ENCODE data around the gene COL13A1. TPM values are rescaled to one million over a fixed set of nuclear protein-coding genes. Genes with fewer than 3 reads are reported as not detected.

Gene COL13A1
- total and polyA plus RNA-seq, 2 of the 8 experiments (the other 6 are each of a cell fraction or from before 2014, with no cell fraction given), result 2.6 to 5.2 TPM

- H3K79me1 ChIP-seq (ENCODE audit: low read depth, low read length), result no peaks in the 10 kb centered on the region
- H3K4me2 ChIP-seq (ENCODE audit: insufficient read depth in 1 of 2, low read depth in 2 of 2, low read length in 2 of 2), result no peak overlapping the region
- no peaks in the 10 kb centered on the region for H3K79me2 ChIP-seq (ENCODE audit: control insufficient read depth in 1 of 2, insufficient read depth in 2 of 2, low read length in 2 of 2)
- H3K4ac ChIP-seq (replicated peaks; ENCODE audit: insufficient read length, low read depth, low read length), result no peak overlapping the region
- H2AFZ ChIP-seq (ENCODE audit: low read length), result no peak overlapping the region
- no peak overlapping the region for H3K56ac ChIP-seq (replicated peaks; ENCODE audit: insufficient read length, low read depth, low read length)
- H3K18ac ChIP-seq (ENCODE audit: extremely low read depth, low read length), result no peak overlapping the region
- H3K36me3 ChIP-seq (ENCODE audit: control insufficient read depth in 2 of 4, insufficient read depth in 4 of 4, low read length in 3 of 4), result no peaks in the 10 kb centered on the region
- H2BK120ac ChIP-seq (replicated peaks; ENCODE audit: low read depth, low read length), result no peak overlapping the region
- 0 out of 7 replicates have a peak, but pooled peaks cover 0 to 2% (median 0%) of the 10 kb centered on the region in 4 experiments for H3K4me1 ChIP-seq (replicated peaks in 1 of 4; ENCODE audit: control insufficient read depth in 3 of 4, insufficient read depth in 4 of 4, low read length in 3 of 4)
- ChIA-PET POLR2A (ENCODE audit: partially characterized antibody) (interaction anchor here (1.4 kb wide), 1 partner anchor 22 kb away, joined by 3 read pairs; no protein-coding TSS in a partner anchor), CTCF (ENCODE audit: partially characterized antibody) (interaction anchor here (1.3 to 7.0 kb wide), 6 partner anchors 7 to 28 kb away, joined by 4 to 78 read pairs (median 12); no protein-coding TSS in a partner anchor)
- H3K23ac ChIP-seq (ENCODE audit: insufficient read length), result no peak overlapping the region
- H3K27me3 ChIP-seq (replicated peaks in 1 of 4; ENCODE audit: control insufficient read depth in 3 of 4, extremely low read depth in 1 of 4, insufficient read depth in 3 of 4, low read length in 3 of 4), result no peaks in the 10 kb centered on the region; a peak in 1 of 7 replicates
- H3K9ac ChIP-seq (replicated peaks in 1 of 4; ENCODE audit: extremely low read depth in 1 of 4, low read depth in 3 of 4, low read length in 3 of 4), result no peak overlapping the region
- H2BK12ac ChIP-seq (ENCODE audit: low read depth, low read length), result no peak overlapping the region
- H4K8ac ChIP-seq (ENCODE audit: extremely low read depth, insufficient read depth, low read length), result no peak overlapping the region
- H3K4me3 ChIP-seq (ENCODE audit: extremely low read depth in 1 of 4, insufficient read depth in 2 of 4, low read depth in 3 of 4, low read length in 4 of 4), result no peak overlapping the region
- FAIRE-seq (no peak), DNase-seq (ENCODE audit: low read depth in 1 of 2, low spot score in 2 of 2) (no peak)
- no peak overlapping the region for H2AK5ac ChIP-seq (ENCODE audit: low read depth, low read length)
- no peaks in the 10 kb centered on the region for H4K20me1 ChIP-seq (replicated peaks in 1 of 2; ENCODE audit: control insufficient read depth in 1 of 2, insufficient read depth in 2 of 2, low read length in 2 of 2)
- no peaks in the 10 kb centered on the region for H3K23me2 ChIP-seq (ENCODE audit: low read depth, low read length)
- H2BK5ac ChIP-seq (ENCODE audit: low read depth, low read length), result no peak overlapping the region
- no peak overlapping the region for H2BK15ac ChIP-seq (ENCODE audit: low read length)
- no peak overlapping the region for H3K14ac ChIP-seq (ENCODE audit: insufficient read length)
- H2BK20ac ChIP-seq (ENCODE audit: low read length), result no peak overlapping the region
- no peak overlapping the region for H4K5ac ChIP-seq (ENCODE audit: insufficient read length, low read depth, low read length)
- H3K9me3 ChIP-seq (ENCODE audit: insufficient read depth in 2 of 2, low read depth in 1 of 2, low read length in 1 of 2), result no peaks in the 10 kb centered on the region; a peak in 1 of 4 replicates
- 87% methylated on average over 7 of the region's 7 CpGs; no CpG with 5 or more reads in 1 of the 2 experiments for WGBS, 2 experiments (ENCODE audit: extremely low coverage in 1 of 2, insufficient coverage in 1 of 2, insufficient read length in 1 of 2, insufficient replicate concordance in 2 of 2, low coverage in 1 of 2, low lambda C conversion rate in 2 of 2, missing lambda C conversion rate in 1 of 2)
- no peak overlapping the region for H3K27ac ChIP-seq (ENCODE audit: low read depth, low read length)
- H4K91ac ChIP-seq (replicated peaks; ENCODE audit: insufficient read length, low read length), result no peak overlapping the region
- TF ChIP-seq JUND (IDR thresholded peaks at IDR 0.05; ENCODE audit: low read length), result no peak
- no peak for TF ChIP-seq RAD21 (IDR thresholded peaks at IDR 0.05 in 1 of 2, conservative IDR thresholded peaks at IDR 0.05 in 1 of 2; ENCODE audit: low read depth in 2 of 2, low read length in 2 of 2)
- TF ChIP-seq SIN3A (conservative IDR thresholded peaks at IDR 0.05 in 1 of 2, IDR thresholded peaks at IDR 0.05 in 1 of 2; ENCODE audit: low read depth in 1 of 2, low read length in 2 of 2), result no peak
- no peak for TF ChIP-seq NANOG (IDR thresholded peaks at IDR 0.05; ENCODE audit: insufficient read depth, low read depth, low read length, poor library complexity, severe bottlenecking)
- no peak for TF ChIP-seq KDM4A (IDR thresholded peaks at IDR 0.05; ENCODE audit: low read depth, low read length, severe bottlenecking)
- TF ChIP-seq, protein P1, sequence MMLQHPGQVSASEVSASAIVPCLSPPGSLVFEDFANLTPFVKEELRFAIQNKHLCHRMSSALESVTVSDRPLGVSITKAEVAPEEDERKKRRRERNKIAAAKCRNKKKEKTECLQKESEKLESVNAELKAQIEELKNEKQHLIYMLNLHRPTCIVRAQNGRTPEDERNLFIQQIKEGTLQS (IDR thresholded peaks at IDR 0.05; ENCODE audit: insufficient read depth, low read depth, low read length), result no peak
- no peak for TF ChIP-seq ASH2L (IDR thresholded peaks at IDR 0.05; ENCODE audit: low read length)
- no peak for TF ChIP-seq KDM5A (IDR thresholded peaks at IDR 0.05; ENCODE audit: low read length)
- TF ChIP-seq KDM1A (IDR thresholded peaks at IDR 0.05; ENCODE audit: borderline replicate concordance, low read length), result no peak
- no peak for TF ChIP-seq CTBP2 (IDR thresholded peaks at IDR 0.05; ENCODE audit: borderline replicate concordance, insufficient read depth, insufficient read length, low read length)
Measured at GRCh38 chr10:69890065-69890847, 88.5 kb downstream of the COL13A1 start.

Data from H1 (cell line).